HCT116 (cell line): ENCODE data around the gene KHDRBS1. TPM values are rescaled to one million over a fixed set of nuclear protein-coding genes. Genes with fewer than 3 reads are reported as not detected.

Source experiments
- ATAC-seq: fragments of 200-7000 bp; cut with Tn5 transposase; 2 replicates; pipeline ENCODE4 v1.9.1; 2020; ENCODE audit warnings: mild to moderate bottlenecking, moderate library complexity
- BruUV-seq: library from RNA; stranded (reverse); fragments of 400-500 nt; replicated peaks from 2 replicates; lab custom pipeline; 2021; lab: Mats Ljungman, UMichigan
- CTCF ChIA-PET: fragments of 300-600 bp; sonication (Branson Sonifier 250); formaldehyde crosslinking; loops from one replicate; lab custom pipeline; 2021; ENCODE audit warnings: antibody characterized with exemption; lab: Charles Lee
- POLR2A ChIA-PET: fragments of 300-600, 350-600 bp; sonication (Branson Sonifier 250); formaldehyde crosslinking; loops from one replicate; lab custom pipeline; 2021; ENCODE audit warnings: antibody characterized with exemption; lab: Charles Lee
- RAD21 ChIA-PET, 2 experiments: fragments of 300-600 bp; sonication (Branson Sonifier 250); formaldehyde crosslinking; loops; one replicate each; lab custom pipeline; 2023; ENCODE audit warnings: low total read pairs in 2 of 2; ENCODE audit not compliant: uncharacterized antibody in 2 of 2, unreplicated experiment in 2 of 2, low non-redundant PET in 1 of 2; lab: Charles Lee
- DNase-seq: peaks from one replicate; pipeline ENCODE4 v3.0.0-alpha.2; 2010; ENCODE audit warnings: low read depth, low spot score
- H2AFZ ChIP-seq: fragments of 200-600 bp; shearing (Covaris generic), sonication (generic); 2 replicates; pipeline ENCODE4 v1.6.1; 2017; ENCODE audit warnings: low read depth, mixed run types, mixed read lengths, antibody characterized with exemption, low read length; ENCODE audit not compliant: poor library complexity, severe bottlenecking
- H3K27ac ChIP-seq: 2 replicates; pipeline ENCODE4 v1.5.1; 2012; ENCODE audit warnings: low read depth, low read length
- H3K27me3 ChIP-seq: fragments of 200-600 bp; sonication (generic); 2 replicates; pipeline ENCODE4 v1.6.1; 2016; ENCODE audit warnings: mixed run types, low read length, mixed read lengths; ENCODE audit not compliant: insufficient read depth
- H3K36me3 ChIP-seq, 2 experiments: fragments of 200-500 bp in 1 of 2; fragments of 200-600 bp in 1 of 2; sonication (Bioruptor generic) in 1 of 2; sonication (generic) in 1 of 2; 2 replicates each; pipeline versions ENCODE4 v1.5.1 to v1.6.1; 2014 to 2016; ENCODE audit warnings: low read length in 2 of 2, inconsistent platforms in 1 of 2, mixed read lengths in 1 of 2, mixed run types in 1 of 2; ENCODE audit not compliant: insufficient read depth in 2 of 2, control insufficient read depth in 1 of 2
- H3K4me1 ChIP-seq, 2 experiments: fragments of 200-600 bp in 1 of 2; sonication (generic) in 1 of 2; 2 replicates each; pipeline versions ENCODE4 v1.5.1 to v1.6.1; 2012 to 2017; ENCODE audit warnings: low read length in 2 of 2, inconsistent platforms in 1 of 2, mild to moderate bottlenecking in 1 of 2, mixed read lengths in 1 of 2, mixed run types in 1 of 2, moderate library complexity in 1 of 2; ENCODE audit not compliant: insufficient read depth in 2 of 2, control insufficient read depth in 1 of 2
- H3K4me2 ChIP-seq: fragments of 200-600 bp; sonication (generic); 2 replicates; pipeline ENCODE4 v1.6.1; 2017; ENCODE audit warnings: mixed run types, low read length, mixed read lengths
- H3K4me3 ChIP-seq, 2 experiments: fragments of 200-600 bp in 1 of 2; sonication (generic) in 1 of 2; replicated peaks in 1 of 2; 2 replicates each; pipeline ENCODE4 v1.5.1; 2011 to 2016; ENCODE audit warnings: low read length in 2 of 2, control low read depth in 1 of 2, low read depth in 1 of 2, mild to moderate bottlenecking in 1 of 2, mixed read lengths in 1 of 2, mixed run types in 1 of 2
- H3K79me2 ChIP-seq: fragments of 200-600 bp; sonication (generic); 2 replicates; pipeline ENCODE4 v1.6.1; 2017; ENCODE audit warnings: mild to moderate bottlenecking, mixed run types, low read length, moderate library complexity, mixed read lengths; ENCODE audit not compliant: insufficient read depth
- H3K9ac ChIP-seq: fragments of 200-600 bp; sonication (generic); 2 replicates; pipeline ENCODE4 v1.6.1; 2016; ENCODE audit warnings: low read length, mixed read lengths
- H3K9me2 ChIP-seq: fragments of 200-600 bp; sonication (generic), shearing (Covaris generic); 2 replicates; pipeline ENCODE4 v1.6.1; 2017; ENCODE audit warnings: mixed run types, mild to moderate bottlenecking, moderate library complexity; ENCODE audit not compliant: insufficient read depth
- H3K9me3 ChIP-seq, 2 experiments: fragments of 200-500 bp in 1 of 2; fragments of 200-600 bp in 1 of 2; sonication (Bioruptor generic) in 1 of 2; sonication (generic) in 1 of 2; 2 replicates each; pipeline ENCODE4 v1.6.1; 2014 to 2017; ENCODE audit warnings: low read length in 2 of 2, mixed read lengths in 2 of 2, inconsistent platforms in 1 of 2, low read depth in 1 of 2, mild to moderate bottlenecking in 1 of 2, mixed run types in 1 of 2, moderate library complexity in 1 of 2; ENCODE audit not compliant: control insufficient read depth in 1 of 2, insufficient read depth in 1 of 2
- H4K20me1 ChIP-seq: fragments of 200-600 bp; sonication (generic), shearing (Covaris generic); 2 replicates; pipeline ENCODE4 v1.6.1; 2017; ENCODE audit warnings: mixed run types, mild to moderate bottlenecking, moderate library complexity; ENCODE audit not compliant: insufficient read depth
- CBX3 ChIP-seq: IDR thresholded peaks from 2 replicates; pipeline ENCODE4 v1.6.1; 2012; ENCODE audit warnings: low read depth
- CEBPB ChIP-seq: IDR thresholded peaks from 2 replicates; pipeline ENCODE4 v1.6.1; 2012; ENCODE audit warnings: low read depth
- ELF1 ChIP-seq: IDR thresholded peaks from 2 replicates; pipeline ENCODE4 v1.6.1; 2012; ENCODE audit warnings: low read depth, borderline replicate concordance
- EZH2 ChIP-seq: fragments of 200-600 bp; sonication (generic); IDR thresholded peaks from 2 replicates; pipeline ENCODE4 v1.6.1; 2017; ENCODE audit warnings: antibody characterized with exemption, mixed run types
- FOSL1 ChIP-seq: IDR thresholded peaks from 2 replicates; pipeline ENCODE4 v1.6.1; 2012; ENCODE audit warnings: low read depth
- JUND ChIP-seq: IDR thresholded peaks from 2 replicates; pipeline ENCODE4 v1.6.1; 2012
- POLR2A ChIP-seq: IDR thresholded peaks from 2 replicates; pipeline ENCODE4 v1.7.0; 2011; ENCODE audit warnings: borderline replicate concordance; ENCODE audit not compliant: insufficient read depth, insufficient read length; ENCODE audit errors: extremely low read depth
- RAD21 ChIP-seq: IDR thresholded peaks from 2 replicates; pipeline ENCODE4 v1.6.1; 2012; ENCODE audit warnings: low read depth, mild to moderate bottlenecking
- SIN3A ChIP-seq: IDR thresholded peaks from 2 replicates; pipeline ENCODE4 v1.6.1; 2012; ENCODE audit warnings: low read depth
- SRF ChIP-seq: IDR thresholded peaks from 2 replicates; pipeline ENCODE4 v1.6.1; 2012; ENCODE audit warnings: low read depth
- ZFX ChIP-seq: fragments of 450-650 bp; IDR thresholded peaks from 2 replicates; pipeline ENCODE4 v1.6.1; 2017
- ZNF274 ChIP-seq: fragments of 200-500 bp; sonication (Bioruptor generic); IDR thresholded peaks from 2 replicates; pipeline ENCODE4 v1.6.1; 2014; ENCODE audit warnings: mild to moderate bottlenecking, low read depth, low read length, inconsistent platforms
- intact Hi-C: fragments of 100-400 bp; cut with micrococcal nuclease; formaldehyde crosslinking; loops from 2 replicates; pipeline ENCODE4 v1.10.0; 2022
- total RNA-seq: library from RNA; stranded (reverse); gene quantifications from one replicate; pipeline ENCODE4 v1.2.1, GENCODE V29; 2021; ENCODE audit not compliant: unreplicated experiment
- TF ChIP-seq, protein P1 (sequence below): IDR thresholded peaks from 2 replicates; pipeline ENCODE4 v1.6.1; 2012
- TF ChIP-seq, protein P2 (sequence below): IDR thresholded peaks from 2 replicates; pipeline ENCODE4 v1.6.1; 2012; ENCODE audit warnings: low read depth
- TF ChIP-seq, protein P3 (sequence below), 3 experiments: fragments of 200-600 bp in 1 of 3; sonication (generic) in 1 of 3; IDR thresholded peaks in 2 of 3; conservative IDR thresholded peaks in 1 of 3; 2 replicates each; pipeline ENCODE4 v1.5.1; 2012 to 2017; ENCODE audit warnings: low read depth in 2 of 3, low read length in 2 of 3, antibody characterized with exemption in 1 of 3, borderline replicate concordance in 1 of 3, control low read depth in 1 of 3, mild to moderate bottlenecking in 1 of 3, mixed read lengths in 1 of 3, mixed run types in 1 of 3, moderate library complexity in 1 of 3; ENCODE audit not compliant: insufficient read depth in 1 of 3
- TF ChIP-seq, protein P4 (sequence below): IDR thresholded peaks from 2 replicates; pipeline ENCODE4 v1.6.1; 2011; ENCODE audit warnings: mild to moderate bottlenecking, low read length, moderate library complexity; ENCODE audit not compliant: insufficient replicate concordance; ENCODE audit errors: extremely low read depth

Gene KHDRBS1
- total RNA-seq, 1 experiment from 2014 or later, result 215 TPM

DNA sequence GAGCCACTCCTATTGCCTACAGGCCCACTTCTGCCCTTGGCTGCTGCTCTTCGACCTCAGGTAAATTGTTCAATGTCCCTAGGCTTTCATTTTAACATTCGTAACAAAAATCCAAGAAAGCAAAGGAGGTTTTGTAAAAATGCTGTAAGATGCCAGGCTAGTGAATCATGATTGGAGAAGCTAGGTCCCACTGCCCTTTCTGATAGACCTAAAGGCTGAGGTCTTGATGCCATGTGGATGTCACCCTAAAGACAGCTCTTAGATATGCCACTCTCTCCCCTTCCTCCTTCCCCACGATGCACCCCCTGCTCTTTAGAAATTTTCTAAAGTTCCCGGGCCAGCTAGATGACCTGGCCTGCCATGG is 49.2 kb downstream of the KHDRBS1 start:
- ChIA-PET POLR2A (interaction anchor here (0.7 to 2.5 kb wide), 4 partner anchors 10 to 117 kb away, joined by 3 to 8 read pairs (median 4); partner anchors contain the start of genes KHDRBS1, TMEM39B and TXLNA), CTCF (interaction anchor here (0.6 to 1.8 kb wide), 17 partner anchors 8 to 399 kb away, joined by 3 to 17 read pairs (median 3); partner anchors contain the start of genes KHDRBS1 and TMEM39B), RAD21 (interaction anchor here (0.6 to 1.6 kb wide), 6 partner anchors 19 to 274 kb away, joined by 3 to 7 read pairs (median 4); no protein-coding TSS in a partner anchor)
- no peak overlapping the region for H2AFZ ChIP-seq
- no peak overlapping the region for H3K4me3 ChIP-seq
- intact Hi-C loops, result loop anchor here (1.0 to 10.0 kb wide), 2 partner anchors 86 to 248 kb away; partner anchors contain the start of gene SPOCD1
- peaks cover 26 to 32% of the 10 kb centered on the region in 2 experiments for H3K36me3 ChIP-seq
- H3K27me3 ChIP-seq, result no peaks in the 10 kb centered on the region
- H4K20me1 ChIP-seq, result no peaks in the 10 kb centered on the region
- no peaks in the 10 kb centered on the region for H3K9me3 ChIP-seq
- ATAC-seq, result no peak
- peaks cover 31% of the 10 kb centered on the region in 2 experiments for H3K4me1 ChIP-seq
- TF ChIP-seq SIN3A, result no peak
- no peak for TF ChIP-seq ZNF274
- TF ChIP-seq SRF, result no peak
- TF ChIP-seq, protein P1, sequence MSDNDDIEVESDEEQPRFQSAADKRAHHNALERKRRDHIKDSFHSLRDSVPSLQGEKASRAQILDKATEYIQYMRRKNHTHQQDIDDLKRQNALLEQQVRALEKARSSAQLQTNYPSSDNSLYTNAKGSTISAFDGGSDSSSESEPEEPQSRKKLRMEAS, result no peak
- no peak for TF ChIP-seq ELF1
- no peak for TF ChIP-seq RAD21
- no peak for TF ChIP-seq CEBPB
- TF ChIP-seq, protein P2, sequence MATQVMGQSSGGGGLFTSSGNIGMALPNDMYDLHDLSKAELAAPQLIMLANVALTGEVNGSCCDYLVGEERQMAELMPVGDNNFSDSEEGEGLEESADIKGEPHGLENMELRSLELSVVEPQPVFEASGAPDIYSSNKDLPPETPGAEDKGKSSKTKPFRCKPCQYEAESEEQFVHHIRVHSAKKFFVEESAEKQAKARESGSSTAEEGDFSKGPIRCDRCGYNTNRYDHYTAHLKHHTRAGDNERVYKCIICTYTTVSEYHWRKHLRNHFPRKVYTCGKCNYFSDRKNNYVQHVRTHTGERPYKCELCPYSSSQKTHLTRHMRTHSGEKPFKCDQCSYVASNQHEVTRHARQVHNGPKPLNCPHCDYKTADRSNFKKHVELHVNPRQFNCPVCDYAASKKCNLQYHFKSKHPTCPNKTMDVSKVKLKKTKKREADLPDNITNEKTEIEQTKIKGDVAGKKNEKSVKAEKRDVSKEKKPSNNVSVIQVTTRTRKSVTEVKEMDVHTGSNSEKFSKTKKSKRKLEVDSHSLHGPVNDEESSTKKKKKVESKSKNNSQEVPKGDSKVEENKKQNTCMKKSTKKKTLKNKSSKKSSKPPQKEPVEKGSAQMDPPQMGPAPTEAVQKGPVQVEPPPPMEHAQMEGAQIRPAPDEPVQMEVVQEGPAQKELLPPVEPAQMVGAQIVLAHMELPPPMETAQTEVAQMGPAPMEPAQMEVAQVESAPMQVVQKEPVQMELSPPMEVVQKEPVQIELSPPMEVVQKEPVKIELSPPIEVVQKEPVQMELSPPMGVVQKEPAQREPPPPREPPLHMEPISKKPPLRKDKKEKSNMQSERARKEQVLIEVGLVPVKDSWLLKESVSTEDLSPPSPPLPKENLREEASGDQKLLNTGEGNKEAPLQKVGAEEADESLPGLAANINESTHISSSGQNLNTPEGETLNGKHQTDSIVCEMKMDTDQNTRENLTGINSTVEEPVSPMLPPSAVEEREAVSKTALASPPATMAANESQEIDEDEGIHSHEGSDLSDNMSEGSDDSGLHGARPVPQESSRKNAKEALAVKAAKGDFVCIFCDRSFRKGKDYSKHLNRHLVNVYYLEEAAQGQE, result no peak
- no peak for TF ChIP-seq ZFX
- TF ChIP-seq, protein P3, sequence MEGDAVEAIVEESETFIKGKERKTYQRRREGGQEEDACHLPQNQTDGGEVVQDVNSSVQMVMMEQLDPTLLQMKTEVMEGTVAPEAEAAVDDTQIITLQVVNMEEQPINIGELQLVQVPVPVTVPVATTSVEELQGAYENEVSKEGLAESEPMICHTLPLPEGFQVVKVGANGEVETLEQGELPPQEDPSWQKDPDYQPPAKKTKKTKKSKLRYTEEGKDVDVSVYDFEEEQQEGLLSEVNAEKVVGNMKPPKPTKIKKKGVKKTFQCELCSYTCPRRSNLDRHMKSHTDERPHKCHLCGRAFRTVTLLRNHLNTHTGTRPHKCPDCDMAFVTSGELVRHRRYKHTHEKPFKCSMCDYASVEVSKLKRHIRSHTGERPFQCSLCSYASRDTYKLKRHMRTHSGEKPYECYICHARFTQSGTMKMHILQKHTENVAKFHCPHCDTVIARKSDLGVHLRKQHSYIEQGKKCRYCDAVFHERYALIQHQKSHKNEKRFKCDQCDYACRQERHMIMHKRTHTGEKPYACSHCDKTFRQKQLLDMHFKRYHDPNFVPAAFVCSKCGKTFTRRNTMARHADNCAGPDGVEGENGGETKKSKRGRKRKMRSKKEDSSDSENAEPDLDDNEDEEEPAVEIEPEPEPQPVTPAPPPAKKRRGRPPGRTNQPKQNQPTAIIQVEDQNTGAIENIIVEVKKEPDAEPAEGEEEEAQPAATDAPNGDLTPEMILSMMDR (IDR thresholded peaks at IDR 0.05 in 2 of 3, conservative IDR thresholded peaks at IDR 0.05 in 1 of 3; ENCODE audit: borderline replicate concordance in 1 of 3, insufficient read depth in 1 of 3, low read depth in 2 of 3, low read length in 2 of 3), result no peak
- TF ChIP-seq EZH2, result no peak
- TF ChIP-seq FOSL1, result no peak
- TF ChIP-seq POLR2A, result no peak
- no peak for TF ChIP-seq JUND
- TF ChIP-seq, protein P4, sequence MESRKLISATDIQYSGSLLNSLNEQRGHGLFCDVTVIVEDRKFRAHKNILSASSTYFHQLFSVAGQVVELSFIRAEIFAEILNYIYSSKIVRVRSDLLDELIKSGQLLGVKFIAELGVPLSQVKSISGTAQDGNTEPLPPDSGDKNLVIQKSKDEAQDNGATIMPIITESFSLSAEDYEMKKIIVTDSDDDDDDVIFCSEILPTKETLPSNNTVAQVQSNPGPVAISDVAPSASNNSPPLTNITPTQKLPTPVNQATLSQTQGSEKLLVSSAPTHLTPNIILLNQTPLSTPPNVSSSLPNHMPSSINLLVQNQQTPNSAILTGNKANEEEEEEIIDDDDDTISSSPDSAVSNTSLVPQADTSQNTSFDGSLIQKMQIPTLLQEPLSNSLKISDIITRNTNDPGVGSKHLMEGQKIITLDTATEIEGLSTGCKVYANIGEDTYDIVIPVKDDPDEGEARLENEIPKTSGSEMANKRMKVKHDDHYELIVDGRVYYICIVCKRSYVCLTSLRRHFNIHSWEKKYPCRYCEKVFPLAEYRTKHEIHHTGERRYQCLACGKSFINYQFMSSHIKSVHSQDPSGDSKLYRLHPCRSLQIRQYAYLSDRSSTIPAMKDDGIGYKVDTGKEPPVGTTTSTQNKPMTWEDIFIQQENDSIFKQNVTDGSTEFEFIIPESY, result no peak
- no peak for TF ChIP-seq CBX3
- no peaks in the 10 kb centered on the region for H3K79me2 ChIP-seq
- no peak for DNase-seq
- no peak overlapping the region for H3K9ac ChIP-seq
- H3K27ac ChIP-seq, result peak overlapping the region; percentile 57
- no peak overlapping the region for H3K4me2 ChIP-seq
- H3K9me2 ChIP-seq, result no peaks in the 10 kb centered on the region
- BruUV-seq, result no TSS peak
